T-helper 17 cell (primary cell): ENCODE results near the gene APMAP. TPM values are rescaled to one million over a fixed set of nuclear protein-coding genes. Genes with fewer than 3 reads are reported as not detected.

Source experiments
- ATAC-seq: fragments of 150-1000 bp; cut with Tn5 transposase; 2 replicates; pipeline ENCODE4 v1.10.0; 2021; ENCODE audit warnings: mild to moderate bottlenecking, moderate library complexity
- DNase-seq, 3 donors: peaks; one replicate each; pipeline versions ENCODE4 v3.0.0 to v3.0.0-alpha.2; 2020 to 2021
- H3K9me3 ChIP-seq: one replicate; pipeline ENCODE4 v1.7.0; 2013; ENCODE audit warnings: low read length, mild to moderate bottlenecking; ENCODE audit not compliant: control insufficient read depth, poor library complexity, severe bottlenecking
- H3K27ac Mint-ChIP-seq: one replicate; pipeline ENCODE4 v1.8.0; 2022; ENCODE audit warnings: mild to moderate bottlenecking, moderate library complexity, mixed read lengths
- H3K27me3 Mint-ChIP-seq: one replicate; pipeline ENCODE4 v1.8.0; 2022; ENCODE audit warnings: mixed read lengths
- H3K36me3 Mint-ChIP-seq: one replicate; pipeline ENCODE4 v1.8.0; 2022; ENCODE audit warnings: low read depth, mixed read lengths
- H3K4me1 Mint-ChIP-seq: one replicate; pipeline ENCODE4 v1.8.0; 2022; ENCODE audit warnings: mild to moderate bottlenecking, mixed read lengths
- H3K4me3 Mint-ChIP-seq: one replicate; pipeline ENCODE4 v1.8.0; 2022; ENCODE audit warnings: mild to moderate bottlenecking, moderate library complexity, mixed read lengths
- total RNA-seq, 4 donors: library from RNA in 2 of 4; stranded (reverse) in 2 of 4; gene quantifications; one replicate each; pipeline ENCODE4 v1.2.3 and lab custom pipeline; 2022 to 2026

Gene APMAP
- total RNA-seq, 2 donors from 2014 or later = 24.6 to 26.2 TPM

GRCh38 chr20:25019381-25020155 is 27.0 kb upstream of the APMAP start:
- DNase-seq = no peak
- Mint-ChIP-seq H3K4me3 (no peak overlapping the region), H3K4me1 (peaks cover 8% of the 10 kb centered on the region), H3K27ac (no peak overlapping the region), H3K27me3 (no peaks in the 10 kb centered on the region), H3K36me3 (peaks cover 2% of the 10 kb centered on the region)
- H3K9me3 ChIP-seq = no peaks in the 10 kb centered on the region
- no peak for ATAC-seq

- Mint-ChIP-seq H3K27me3 (no peaks in the 10 kb centered on the region), H3K4me3 (no peak overlapping the region), H3K4me1 (peaks cover 7% of the 10 kb centered on the region), H3K36me3 (peaks cover 2% of the 10 kb centered on the region), H3K27ac (no peak overlapping the region)
- no peak for ATAC-seq
- no peak for DNase-seq
- no peaks in the 10 kb centered on the region for H3K9me3 ChIP-seq
Measured at GRCh38 chr20:25018841-25019240, 26.3 kb upstream of the APMAP start.

GRCh38 chr20:25018425-25018824 is 25.9 kb upstream of the APMAP start:
- Mint-ChIP-seq H3K27me3 (no peaks in the 10 kb centered on the region), H3K36me3 (peaks cover 2% of the 10 kb centered on the region), H3K27ac (no peak overlapping the region), H3K4me1 (peaks cover 3% of the 10 kb centered on the region), H3K4me3 (no peak overlapping the region)
- ATAC-seq (no peak), DNase-seq (no peak)
- no peaks in the 10 kb centered on the region for H3K9me3 ChIP-seq

- H3K27ac Mint-ChIP-seq = no peak overlapping the region
- no peaks in the 10 kb centered on the region for H3K9me3 ChIP-seq
- no peak for DNase-seq
Measured at GRCh38 chr20:25017257-25017803, 24.8 kb upstream of the APMAP start.

GRCh38 chr20:25016471-25016870 is 23.9 kb upstream of the APMAP start:
- H3K27ac Mint-ChIP-seq = no peak overlapping the region
- no peaks in the 10 kb centered on the region for H3K27me3 Mint-ChIP-seq
- no peak for DNase-seq
- ATAC-seq = no peak
- no peak overlapping the region for H3K4me3 Mint-ChIP-seq
- peaks cover 2% of the 10 kb centered on the region for H3K36me3 Mint-ChIP-seq
- peaks cover 3% of the 10 kb centered on the region for H3K4me1 Mint-ChIP-seq
- no peaks in the 10 kb centered on the region for H3K9me3 ChIP-seq

More at GRCh38 chr20:25017257-25017803, 24.8 kb upstream of the APMAP start:
- no peak for ATAC-seq
- Mint-ChIP-seq H3K4me3 (no peak overlapping the region), H3K36me3 (peaks cover 2% of the 10 kb centered on the region), H3K4me1 (peaks cover 3% of the 10 kb centered on the region), H3K27me3 (no peaks in the 10 kb centered on the region)

- Mint-ChIP-seq H3K27me3 (no peaks in the 10 kb centered on the region), H3K4me1 (peaks cover 3% of the 10 kb centered on the region), H3K36me3 (peaks cover 2% of the 10 kb centered on the region), H3K4me3 (no peak overlapping the region), H3K27ac (no peak overlapping the region)
- no peak for ATAC-seq
- H3K9me3 ChIP-seq = no peaks in the 10 kb centered on the region
- DNase-seq = no peak
Measured at GRCh38 chr20:25015986-25016385, 23.4 kb upstream of the APMAP start.

GRCh38 chr20:25014816-25015215 is 22.3 kb upstream of the APMAP start:
- H3K4me1 Mint-ChIP-seq = peaks cover 8% of the 10 kb centered on the region
- peaks cover 9% of the 10 kb centered on the region for H3K36me3 Mint-ChIP-seq
- no peaks in the 10 kb centered on the region for H3K9me3 ChIP-seq
- no peak overlapping the region for H3K4me3 Mint-ChIP-seq
- no peak for DNase-seq
- no peaks in the 10 kb centered on the region for H3K27me3 Mint-ChIP-seq
- ATAC-seq = no peak
- no peak overlapping the region for H3K27ac Mint-ChIP-seq

- DNase-seq (no peak), ATAC-seq (no peak)
- Mint-ChIP-seq H3K27ac (no peak overlapping the region), H3K36me3 (peaks cover 11% of the 10 kb centered on the region), H3K4me3 (no peak overlapping the region), H3K27me3 (no peaks in the 10 kb centered on the region), H3K4me1 (peaks cover 8% of the 10 kb centered on the region)
- no peaks in the 10 kb centered on the region for H3K9me3 ChIP-seq
Measured at GRCh38 chr20:25013478-25014380, 21.2 kb upstream of the APMAP start.

GRCh38 chr20:25012616-25013189 is 20.2 kb upstream of the APMAP start:
- H3K4me3 Mint-ChIP-seq = no peak overlapping the region
- H3K9me3 ChIP-seq = no peaks in the 10 kb centered on the region
- H3K27ac Mint-ChIP-seq = no peak overlapping the region
- no peaks in the 10 kb centered on the region for H3K27me3 Mint-ChIP-seq
- no peak for DNase-seq
- ATAC-seq = no peak
- H3K4me1 Mint-ChIP-seq = peaks cover 8% of the 10 kb centered on the region
- peaks cover 12% of the 10 kb centered on the region for H3K36me3 Mint-ChIP-seq

GRCh38 chr20:25011831-25012241 is 19.3 kb upstream of the APMAP start:
- ATAC-seq (no peak), DNase-seq (no peak)
- Mint-ChIP-seq H3K4me3 (no peak overlapping the region), H3K36me3 (peaks cover 12% of the 10 kb centered on the region), H3K27me3 (no peaks in the 10 kb centered on the region), H3K27ac (no peak overlapping the region), H3K4me1 (peaks cover 8% of the 10 kb centered on the region)
- no peaks in the 10 kb centered on the region for H3K9me3 ChIP-seq

- no peaks in the 10 kb centered on the region for H3K27me3 Mint-ChIP-seq
- H3K4me3 Mint-ChIP-seq = no peak overlapping the region
- H3K9me3 ChIP-seq = no peaks in the 10 kb centered on the region
- DNase-seq (no peak), ATAC-seq (no peak)
- peaks cover 8% of the 10 kb centered on the region for H3K4me1 Mint-ChIP-seq
- peak overlapping the region; percentile 75 for H3K27ac Mint-ChIP-seq
- H3K36me3 Mint-ChIP-seq = peaks cover 12% of the 10 kb centered on the region
Measured at GRCh38 chr20:25011261-25011660, 18.7 kb upstream of the APMAP start.

GRCh38 chr20:25009218-25010145 is 16.9 kb upstream of the APMAP start:
- Mint-ChIP-seq H3K36me3 (peaks cover 11% of the 10 kb centered on the region), H3K27ac (peak overlapping the region; percentile 75), H3K27me3 (no peaks in the 10 kb centered on the region), H3K4me3 (no peak overlapping the region), H3K4me1 (peaks cover 8% of the 10 kb centered on the region)
- ATAC-seq (no peak), DNase-seq (no peak)
- H3K9me3 ChIP-seq = no peaks in the 10 kb centered on the region
